AG09319 (cell line): ENCODE data around the gene SLC9A9.
"Not testable (repeated sequence)": the region's sequence is repeated elsewhere in the genome, so short reads cannot be mapped to it uniquely, and the experiment has no call there.

Experiments used
- DNase-seq: peaks from one replicate; pipeline ENCODE4 v3.0.0-alpha.2; 2010; ENCODE audit warnings: low read depth; ENCODE audit errors: extremely low read depth
- CTCF ChIP-seq: IDR thresholded peaks from 2 replicates; pipeline ENCODE4 v1.5.1; 2011; ENCODE audit warnings: low read depth, mild to moderate bottlenecking, inconsistent platforms, low read length, moderate library complexity

SLC9A9 gene

GRCh38 chr3:143442814-143443447, 405.3 kb downstream of the SLC9A9 start:
- no peak for TF ChIP-seq CTCF
- no peak for DNase-seq

- DNase-seq, result no peak
- no peak for TF ChIP-seq CTCF
Observed at GRCh38 chr3:143441516-143442171, 406.6 kb downstream of the SLC9A9 start.

GRCh38 chr3:143439817-143440216, 408.5 kb downstream of the SLC9A9 start:
- no peak for DNase-seq
- no peak for TF ChIP-seq CTCF

- no peak for DNase-seq
- no peak for TF ChIP-seq CTCF
Observed at GRCh38 chr3:143437405-143437804, 410.9 kb downstream of the SLC9A9 start.

GRCh38 chr3:143436231-143436930, 411.9 kb downstream of the SLC9A9 start:
- DNase-seq, result no peak

GRCh38 chr3:143433787-143434378, 414.4 kb downstream of the SLC9A9 start:
- TF ChIP-seq CTCF, result peak; percentile 28
- DNase-seq, result no peak

More at GRCh38 chr3:143436231-143436930, 411.9 kb downstream of the SLC9A9 start:
- TF ChIP-seq CTCF, result no peak

GRCh38 chr3:143431298-143431697, 417.0 kb downstream of the SLC9A9 start:
- not testable (repeated sequence) for DNase-seq
